Caco-2 (cell line): ENCODE data around the gene CPSF3. TPM values are rescaled to one million over a fixed set of nuclear protein-coding genes. Genes with fewer than 3 reads are reported as not detected.

Source experiments
- BruUV-seq: library from RNA; stranded (reverse); fragments of 400-500 nt; replicated peaks from 2 replicates; lab custom pipeline; 2021; lab: Mats Ljungman, UMichigan
- CTCF ChIA-PET: fragments of 300-600 bp; sonication (Branson Sonifier 250); formaldehyde crosslinking; loops from one replicate; lab custom pipeline; 2022; ENCODE audit warnings: antibody characterized with exemption; lab: Charles Lee
- POLR2A ChIA-PET: fragments of 300-600 bp; sonication (Branson Sonifier 250); formaldehyde crosslinking; loops from one replicate; lab custom pipeline; 2022; ENCODE audit warnings: antibody characterized with exemption; lab: Charles Lee
- DNase-seq, 2 experiments: peaks; one replicate each; pipeline versions ENCODE4 v3.0.0 to v3.0.0-alpha.2; 2020 to 2022
- H3K27me3 ChIP-seq: replicated peaks from 2 replicates; pipeline ENCODE4 v1.6.0; 2011; ENCODE audit warnings: low read length; ENCODE audit not compliant: control insufficient read depth, insufficient read depth
- H3K36me3 ChIP-seq: 2 replicates; pipeline ENCODE4 v1.5.1; 2011; ENCODE audit warnings: low read length; ENCODE audit not compliant: control insufficient read depth, insufficient read depth
- H3K4me1 ChIP-seq: fragments of 250-450 bp; sonication (Bioruptor Pico); 2 replicates; pipeline ENCODE4 v1.5.1; 2020; ENCODE audit warnings: mild to moderate bottlenecking
- H3K4me3 ChIP-seq: 2 replicates; pipeline ENCODE4 v1.5.1; 2011; ENCODE audit warnings: low read depth, mild to moderate bottlenecking, control low read depth, low read length
- H3K9me3 ChIP-seq: fragments of 250-450 bp; sonication (Bioruptor Pico); 2 replicates; pipeline ENCODE4 v1.5.1; 2020; ENCODE audit warnings: mild to moderate bottlenecking, moderate library complexity
- H3K27ac Mint-ChIP-seq: one replicate; pipeline ENCODE4 v1.8.0; 2022; ENCODE audit warnings: mixed read lengths; ENCODE audit not compliant: unreplicated experiment
- H3K27me3 Mint-ChIP-seq: one replicate; pipeline ENCODE4 v1.8.0; 2022; ENCODE audit warnings: mixed read lengths; ENCODE audit not compliant: insufficient read depth, unreplicated experiment
- H3K36me3 Mint-ChIP-seq: one replicate; pipeline ENCODE4 v1.8.0; 2022; ENCODE audit warnings: mild to moderate bottlenecking, mixed read lengths; ENCODE audit not compliant: insufficient read depth, unreplicated experiment
- H3K4me1 Mint-ChIP-seq: one replicate; pipeline ENCODE4 v1.8.0; 2022; ENCODE audit warnings: low read depth, mixed read lengths; ENCODE audit not compliant: unreplicated experiment
- H3K4me3 Mint-ChIP-seq: one replicate; pipeline ENCODE4 v1.8.0; 2022; ENCODE audit warnings: mild to moderate bottlenecking, moderate library complexity, mixed read lengths; ENCODE audit not compliant: unreplicated experiment
- H3K9me3 Mint-ChIP-seq: one replicate; pipeline ENCODE4 v1.8.0; 2022; ENCODE audit warnings: mixed read lengths; ENCODE audit not compliant: unreplicated experiment
- intact Hi-C: fragments of 100-400 bp; cut with micrococcal nuclease; formaldehyde crosslinking; loops from one replicate; pipeline ENCODE4 v1.10.0; 2022; ENCODE audit not compliant: unreplicated experiment
- total RNA-seq: library from RNA; stranded (reverse); gene quantifications from 2 replicates; pipeline ENCODE4 v1.2.3, GENCODE V29; 2022
- TF ChIP-seq, protein P1 (sequence below), 2 experiments: fragments of 200-600 bp in 1 of 2; IDR thresholded peaks; 1 replicate in 1 of 2; 2 replicates in 1 of 2; pipeline versions ENCODE4 v1.5.1 to v1.8.0; 2011 to 2022; ENCODE audit warnings: antibody characterized with exemption in 1 of 2, control low read depth in 1 of 2, inconsistent platforms in 1 of 2, low read depth in 1 of 2, low read length in 1 of 2, mild to moderate bottlenecking in 1 of 2, moderate library complexity in 1 of 2; ENCODE audit not compliant: insufficient read depth in 1 of 2, severe bottlenecking in 1 of 2, unreplicated experiment in 1 of 2

Gene CPSF3
- total RNA-seq, 1 experiment from 2014 or later, result 95.0 TPM

DNA sequence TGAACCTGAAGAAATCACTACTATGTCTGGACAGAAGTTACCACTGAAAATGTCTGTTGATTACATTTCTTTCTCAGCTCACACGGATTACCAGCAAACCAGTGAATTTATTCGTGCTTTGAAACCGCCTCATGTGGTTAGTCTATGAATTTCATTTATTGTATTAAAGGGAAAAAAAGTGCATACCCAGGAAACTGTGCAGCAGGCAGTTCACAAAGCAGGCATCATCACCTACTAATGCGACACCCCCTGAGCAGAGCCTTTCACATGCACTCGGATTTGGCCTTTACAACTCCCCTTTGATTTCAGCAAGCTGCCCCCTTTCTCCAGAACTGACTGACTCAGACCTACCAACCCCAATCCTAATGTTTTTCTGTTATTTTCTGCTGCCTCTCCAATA lies 20.1 kb downstream of the CPSF3 start:
- intact Hi-C loops, result no loop called here
- peaks cover 72% of the 10 kb centered on the region for H3K36me3 Mint-ChIP-seq
- CTCF ChIA-PET, result no interaction called here

DNA sequence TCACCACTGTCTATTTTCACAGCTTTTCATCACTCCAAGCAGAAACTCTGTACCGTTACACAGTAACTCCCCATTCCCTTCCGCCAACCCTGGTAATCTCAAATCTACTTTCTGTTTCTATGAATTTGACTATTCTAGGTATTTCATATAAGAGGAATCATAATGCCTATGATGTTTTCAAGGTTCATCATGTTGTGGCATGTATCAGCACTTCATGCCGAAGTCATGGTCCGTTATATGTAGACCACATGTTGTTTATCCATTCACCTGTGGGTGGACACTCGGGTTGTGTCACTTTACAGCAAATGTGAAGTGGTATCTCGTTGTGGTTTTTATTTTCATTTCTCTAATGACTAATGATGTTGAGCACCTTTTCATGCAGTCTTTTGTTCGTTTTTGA lies 21.6 kb downstream of the CPSF3 start:
- H3K27ac Mint-ChIP-seq, result no peak overlapping the region
- TF ChIP-seq, protein P1, sequence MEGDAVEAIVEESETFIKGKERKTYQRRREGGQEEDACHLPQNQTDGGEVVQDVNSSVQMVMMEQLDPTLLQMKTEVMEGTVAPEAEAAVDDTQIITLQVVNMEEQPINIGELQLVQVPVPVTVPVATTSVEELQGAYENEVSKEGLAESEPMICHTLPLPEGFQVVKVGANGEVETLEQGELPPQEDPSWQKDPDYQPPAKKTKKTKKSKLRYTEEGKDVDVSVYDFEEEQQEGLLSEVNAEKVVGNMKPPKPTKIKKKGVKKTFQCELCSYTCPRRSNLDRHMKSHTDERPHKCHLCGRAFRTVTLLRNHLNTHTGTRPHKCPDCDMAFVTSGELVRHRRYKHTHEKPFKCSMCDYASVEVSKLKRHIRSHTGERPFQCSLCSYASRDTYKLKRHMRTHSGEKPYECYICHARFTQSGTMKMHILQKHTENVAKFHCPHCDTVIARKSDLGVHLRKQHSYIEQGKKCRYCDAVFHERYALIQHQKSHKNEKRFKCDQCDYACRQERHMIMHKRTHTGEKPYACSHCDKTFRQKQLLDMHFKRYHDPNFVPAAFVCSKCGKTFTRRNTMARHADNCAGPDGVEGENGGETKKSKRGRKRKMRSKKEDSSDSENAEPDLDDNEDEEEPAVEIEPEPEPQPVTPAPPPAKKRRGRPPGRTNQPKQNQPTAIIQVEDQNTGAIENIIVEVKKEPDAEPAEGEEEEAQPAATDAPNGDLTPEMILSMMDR (IDR thresholded peaks at IDR 0.05; ENCODE audit: insufficient read depth in 1 of 2, low read depth in 1 of 2, low read length in 1 of 2, severe bottlenecking in 1 of 2, unreplicated experiment in 1 of 2), result no peak
- no peak overlapping the region for H3K4me3 ChIP-seq
- H3K27me3 ChIP-seq, result no peaks in the 10 kb centered on the region
- intact Hi-C loops, result no loop called here
- peaks cover 74% of the 10 kb centered on the region for H3K36me3 Mint-ChIP-seq
- H3K4me1 Mint-ChIP-seq, result no peaks in the 10 kb centered on the region
- no peaks in the 10 kb centered on the region for H3K27me3 Mint-ChIP-seq
- ChIA-PET CTCF (no interaction called here), POLR2A (no interaction called here)
- H3K4me3 Mint-ChIP-seq, result no peak overlapping the region
- H3K36me3 ChIP-seq, result peaks cover 6% of the 10 kb centered on the region
- DNase-seq, result no peak
- no peaks in the 10 kb centered on the region for H3K9me3 Mint-ChIP-seq
- BruUV-seq, result no TSS peak
- H3K4me1 ChIP-seq, result no peaks in the 10 kb centered on the region
- H3K9me3 ChIP-seq, result no peaks in the 10 kb centered on the region

More for the DNA sequence above, 20.1 kb downstream of the CPSF3 start:
- Histone ChIP-seq H3K9me3 (no peaks in the 10 kb centered on the region), H3K27me3 (no peaks in the 10 kb centered on the region), H3K4me1 (no peaks in the 10 kb centered on the region), H3K36me3 (peaks cover 6% of the 10 kb centered on the region), H3K4me3 (no peak overlapping the region)
- Mint-ChIP-seq H3K9me3 (no peaks in the 10 kb centered on the region), H3K4me1 (no peaks in the 10 kb centered on the region), H3K27me3 (no peaks in the 10 kb centered on the region), H3K27ac (no peak overlapping the region), H3K4me3 (no peak overlapping the region)
- no peak for DNase-seq
- BruUV-seq, result no TSS peak
- TF ChIP-seq, protein P1 (IDR thresholded peaks at IDR 0.05; ENCODE audit: insufficient read depth in 1 of 2, low read depth in 1 of 2, low read length in 1 of 2, severe bottlenecking in 1 of 2, unreplicated experiment in 1 of 2), result no peak
- POLR2A ChIA-PET, result no interaction called here

DNA sequence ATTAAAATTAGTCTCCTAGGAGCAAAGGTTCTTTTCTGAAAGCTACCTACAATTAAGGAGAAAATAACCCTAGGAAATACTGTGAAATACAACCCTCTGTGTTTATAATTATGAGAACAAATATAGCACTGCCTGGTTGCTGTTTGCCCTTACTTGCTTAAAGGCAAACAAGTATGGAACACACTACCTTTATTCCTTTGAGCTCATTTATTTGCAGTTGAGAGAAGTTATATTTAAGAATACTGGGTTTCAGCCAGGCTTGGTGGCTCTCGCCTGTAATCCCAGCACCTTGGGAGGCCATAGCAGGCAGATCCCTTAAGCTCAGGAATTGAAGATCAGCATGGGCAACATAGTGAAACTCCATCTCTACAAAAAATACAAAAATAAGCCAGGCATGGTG lies 27.8 kb downstream of the CPSF3 start:
- Mint-ChIP-seq H3K4me1 (no peaks in the 10 kb centered on the region), H3K9me3 (no peaks in the 10 kb centered on the region), H3K4me3 (no peak overlapping the region), H3K27me3 (no peaks in the 10 kb centered on the region), H3K36me3 (peaks cover 74% of the 10 kb centered on the region), H3K27ac (no peak overlapping the region)
- H3K27me3 ChIP-seq, result no peaks in the 10 kb centered on the region
- POLR2A ChIA-PET, result no interaction called here
- no TSS peak for BruUV-seq
- no peak overlapping the region for H3K4me3 ChIP-seq
- no peaks in the 10 kb centered on the region for H3K9me3 ChIP-seq
- H3K4me1 ChIP-seq, result no peaks in the 10 kb centered on the region
- no peak for DNase-seq
- H3K36me3 ChIP-seq, result no peaks in the 10 kb centered on the region; the same call in 1 of the 2 replicates
- intact Hi-C loops, result no loop called here
- TF ChIP-seq, protein P1 (IDR thresholded peaks at IDR 0.05; ENCODE audit: insufficient read depth in 1 of 2, low read depth in 1 of 2, low read length in 1 of 2, severe bottlenecking in 1 of 2, unreplicated experiment in 1 of 2), result no peak
- CTCF ChIA-PET, result no interaction called here
